ENCODE measurements around the gene ICAM4.

The ICAM4 gene

GRCh38 chr19:10245189-10245939, 41.4 kb upstream of the ICAM4 start:
- no peaks in the 10 kb centered on the region for H3K9me3 Mint-ChIP-seq
- H3K36me3 Mint-ChIP-seq (ENCODE audit: low read depth) = no peaks in the 10 kb centered on the region
- H3K4me3 Mint-ChIP-seq = no peak overlapping the region
- peaks cover 6% of the 10 kb centered on the region for H3K27me3 Mint-ChIP-seq (ENCODE audit: low read depth, poor library complexity)
- no peak for TF ChIP-seq CTCF (IDR thresholded peaks at IDR 0.05)
- DNase-seq = no peak
- no peak overlapping the region for H3K27ac Mint-ChIP-seq
- no peaks in the 10 kb centered on the region for H3K4me1 Mint-ChIP-seq

GRCh38 chr19:10246511-10246910, 40.2 kb upstream of the ICAM4 start:
- Mint-ChIP-seq H3K4me3 (no peak overlapping the region), H3K27me3 (ENCODE audit: low read depth, poor library complexity) (peaks cover 6% of the 10 kb centered on the region), H3K9me3 (no peaks in the 10 kb centered on the region), H3K27ac (no peak overlapping the region), H3K36me3 (ENCODE audit: low read depth) (no peaks in the 10 kb centered on the region), H3K4me1 (no peaks in the 10 kb centered on the region)
- no peak for TF ChIP-seq CTCF (IDR thresholded peaks at IDR 0.05)
- DNase-seq = no peak

DNA sequence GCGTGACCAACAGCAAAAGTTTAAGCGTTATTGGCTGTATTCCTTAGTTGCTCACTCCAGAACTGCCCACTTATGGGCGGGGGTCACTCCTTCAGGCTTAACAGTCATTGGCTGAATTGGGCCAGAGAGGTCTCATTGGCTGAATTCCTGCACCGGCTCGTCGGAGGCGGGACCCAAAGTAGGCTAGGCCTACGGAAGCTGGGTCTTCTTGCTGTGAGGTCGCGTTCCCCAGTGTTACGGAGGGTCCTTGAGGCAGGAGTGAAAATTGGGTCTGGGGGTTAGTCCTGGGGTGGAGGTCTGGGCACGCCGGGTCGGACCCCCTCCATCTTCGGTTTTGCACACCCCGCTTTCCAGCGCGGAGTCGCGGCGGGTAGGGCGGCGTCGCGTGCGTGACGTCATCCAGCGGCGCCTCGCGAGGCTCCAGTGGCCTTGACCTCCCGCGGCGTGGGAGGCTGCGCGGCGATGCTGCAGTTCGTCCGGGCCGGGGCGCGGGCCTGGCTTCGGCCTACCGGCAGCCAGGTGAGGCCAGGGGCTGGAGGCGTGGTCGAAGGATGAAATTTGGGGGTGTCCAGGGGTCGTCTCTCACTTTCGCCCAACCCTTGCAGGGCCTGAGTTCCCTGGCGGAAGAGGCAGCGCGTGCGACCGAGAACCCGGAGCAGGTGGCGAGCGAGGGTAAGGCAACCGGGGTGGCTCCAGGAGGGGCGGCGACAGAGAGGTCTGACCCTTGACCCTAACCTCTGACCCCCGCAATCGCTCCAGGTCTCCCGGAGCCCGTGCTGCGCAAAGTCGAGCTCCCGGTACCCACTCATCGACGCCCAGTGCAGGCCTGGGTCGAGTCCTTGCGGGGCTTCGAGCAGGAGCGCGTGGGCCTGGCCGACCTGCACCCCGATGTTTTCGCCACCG, 34.7 kb upstream of the ICAM4 start, which contains the start of gene MRPL4:
Gene MRPL4 (plus strand): TSS at position 423 of the 903 bp plus-strand sequence. CDS start 40 bp downstream, at position 463.
- no peaks in the 10 kb centered on the region for H3K9me3 Mint-ChIP-seq
- DNase-seq = peak; percentile 95
- no peak for TF ChIP-seq CTCF (IDR thresholded peaks at IDR 0.05)
- H3K27ac Mint-ChIP-seq = peak within 1 kb of the TSS; percentile 99
- H3K36me3 Mint-ChIP-seq (ENCODE audit: low read depth) = peaks cover 26% of the 10 kb centered on the region
- H3K4me1 Mint-ChIP-seq = peaks cover 22% of the 10 kb centered on the region
- H3K27me3 Mint-ChIP-seq (ENCODE audit: low read depth, poor library complexity) = peaks cover 4% of the 10 kb centered on the region
- peak within 1 kb of the TSS; percentile 98 for H3K4me3 Mint-ChIP-seq

- peaks cover 32% of the 10 kb centered on the region for H3K36me3 Mint-ChIP-seq (ENCODE audit: low read depth)
- peaks cover 4% of the 10 kb centered on the region for H3K27me3 Mint-ChIP-seq (ENCODE audit: low read depth, poor library complexity)
- TF ChIP-seq CTCF (IDR thresholded peaks at IDR 0.05) = no peak
- no peak overlapping the region for H3K27ac Mint-ChIP-seq
- peak overlapping the region; percentile 98 for H3K4me3 Mint-ChIP-seq
- peaks cover 22% of the 10 kb centered on the region for H3K4me1 Mint-ChIP-seq
- no peaks in the 10 kb centered on the region for H3K9me3 Mint-ChIP-seq
- no peak for DNase-seq
Observed at GRCh38 chr19:10252707-10253106, 34.0 kb upstream of the ICAM4 start.

DNA sequence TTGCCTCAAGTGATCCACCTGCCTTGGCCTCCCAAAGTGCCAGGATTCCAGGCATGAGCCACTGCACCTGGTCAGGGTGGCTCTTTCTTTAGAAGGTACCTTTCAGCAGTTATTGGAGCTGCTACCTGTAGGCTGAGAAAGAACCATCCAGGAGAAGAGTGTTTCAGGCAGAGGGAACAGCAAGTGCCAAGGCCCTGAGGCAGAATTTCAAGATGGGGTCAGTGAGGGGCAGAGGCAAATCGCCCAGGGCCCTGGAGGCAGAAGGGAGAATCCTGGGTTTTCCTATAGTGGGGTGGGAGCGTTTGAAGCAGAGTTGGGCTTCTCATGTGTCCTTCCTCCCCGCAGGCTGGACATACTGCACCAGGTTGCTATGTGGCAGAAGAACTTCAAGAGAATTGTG, 32.5 kb upstream of the ICAM4 start:
- H3K36me3 Mint-ChIP-seq (ENCODE audit: low read depth) = peaks cover 38% of the 10 kb centered on the region
- peaks cover 4% of the 10 kb centered on the region for H3K27me3 Mint-ChIP-seq (ENCODE audit: low read depth, poor library complexity)
- no peak for TF ChIP-seq CTCF (IDR thresholded peaks at IDR 0.05)
- H3K4me3 Mint-ChIP-seq = peak overlapping the region; percentile 72
- no peaks in the 10 kb centered on the region for H3K9me3 Mint-ChIP-seq
- no peak for DNase-seq
- no peak overlapping the region for H3K27ac Mint-ChIP-seq
- H3K4me1 Mint-ChIP-seq = peaks cover 22% of the 10 kb centered on the region

All from nephron progenitor cell (in vitro differentiated cells).